ENCODE results near the gene QSOX2.

DNA sequence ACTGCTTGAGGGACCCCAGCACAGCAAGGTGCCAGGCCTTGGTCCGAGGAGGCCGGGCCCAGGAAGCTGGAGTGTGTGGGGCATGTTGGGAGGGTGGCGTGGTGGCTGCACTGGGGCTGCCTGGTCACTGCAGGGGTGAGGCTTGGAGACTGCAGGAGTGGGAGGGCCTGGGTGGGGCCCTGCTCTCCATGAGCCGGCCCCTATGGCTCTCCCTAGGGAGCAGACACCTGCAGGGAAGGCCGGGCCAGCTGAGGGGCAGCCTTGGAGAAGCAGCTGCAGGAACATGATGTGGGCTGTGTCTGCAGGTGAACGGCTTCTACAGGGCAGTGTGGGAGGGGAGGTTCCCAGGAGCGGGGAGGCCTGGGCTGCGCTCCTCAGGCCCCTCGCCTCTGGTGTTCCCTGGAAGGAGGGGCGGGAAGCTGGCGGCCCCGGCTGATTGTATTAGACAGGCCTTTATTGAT is 85.2 kb downstream of the QSOX2 start:
- TF ChIP-seq, protein P1, sequence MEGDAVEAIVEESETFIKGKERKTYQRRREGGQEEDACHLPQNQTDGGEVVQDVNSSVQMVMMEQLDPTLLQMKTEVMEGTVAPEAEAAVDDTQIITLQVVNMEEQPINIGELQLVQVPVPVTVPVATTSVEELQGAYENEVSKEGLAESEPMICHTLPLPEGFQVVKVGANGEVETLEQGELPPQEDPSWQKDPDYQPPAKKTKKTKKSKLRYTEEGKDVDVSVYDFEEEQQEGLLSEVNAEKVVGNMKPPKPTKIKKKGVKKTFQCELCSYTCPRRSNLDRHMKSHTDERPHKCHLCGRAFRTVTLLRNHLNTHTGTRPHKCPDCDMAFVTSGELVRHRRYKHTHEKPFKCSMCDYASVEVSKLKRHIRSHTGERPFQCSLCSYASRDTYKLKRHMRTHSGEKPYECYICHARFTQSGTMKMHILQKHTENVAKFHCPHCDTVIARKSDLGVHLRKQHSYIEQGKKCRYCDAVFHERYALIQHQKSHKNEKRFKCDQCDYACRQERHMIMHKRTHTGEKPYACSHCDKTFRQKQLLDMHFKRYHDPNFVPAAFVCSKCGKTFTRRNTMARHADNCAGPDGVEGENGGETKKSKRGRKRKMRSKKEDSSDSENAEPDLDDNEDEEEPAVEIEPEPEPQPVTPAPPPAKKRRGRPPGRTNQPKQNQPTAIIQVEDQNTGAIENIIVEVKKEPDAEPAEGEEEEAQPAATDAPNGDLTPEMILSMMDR (IDR thresholded peaks at IDR 0.05): no peak
- no peak for TF ChIP-seq POLR2A (IDR thresholded peaks at IDR 0.05)
